Measurements from ENCODE around the gene ANK3.

Gene ANK3

DNA sequence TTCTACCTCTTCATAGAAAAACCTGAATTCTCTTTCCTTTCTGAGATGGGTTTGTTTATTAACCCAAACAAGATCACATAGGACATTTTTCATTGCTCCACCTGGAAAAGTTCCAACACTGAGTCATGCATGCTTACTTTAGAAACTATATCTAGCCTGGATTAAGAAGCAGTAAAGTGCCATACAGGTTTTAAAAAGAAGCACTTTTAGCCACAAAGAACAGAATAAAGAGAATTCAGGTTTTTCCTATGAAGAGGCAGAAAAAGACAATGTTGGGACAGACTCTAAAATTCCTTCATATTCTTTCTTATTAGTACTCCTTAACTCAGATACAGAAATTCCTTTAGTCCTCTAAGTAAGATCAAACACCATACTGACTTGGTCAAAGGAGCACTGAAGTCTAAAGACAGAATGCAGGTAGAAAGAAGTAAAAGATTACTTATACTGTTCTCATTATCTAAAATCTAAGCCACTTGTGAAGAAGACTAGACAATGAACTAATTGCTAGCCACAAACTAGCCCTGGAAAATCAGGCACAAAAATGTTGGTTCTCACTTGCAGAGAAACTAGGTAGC lies 241.3 kb downstream of the ANK3 start:
- Histone ChIP-seq H3K9me3 (ENCODE audit: control insufficient read depth, insufficient read depth, low read depth, low read length) (no peaks in the 10 kb centered on the region), H3K27ac (ENCODE audit: extremely low read depth, low read depth, low read length) (no peak overlapping the region), H3K36me3 (ENCODE audit: control insufficient read depth in 2 of 2, insufficient read depth in 1 of 2, low read length in 2 of 2) (no peaks in the 10 kb centered on the region), H3K4me1 (ENCODE audit: control insufficient read depth, insufficient read depth, low read length) (peaks cover 6% of the 10 kb centered on the region), H3K4me3 (ENCODE audit: low read depth, low read length) (no peak overlapping the region)
- POLR2A ChIA-PET = no interaction called here
- CTCF ChIA-PET = interaction anchor here (0.7 kb wide), 1 partner anchor 464 kb away, joined by 3 read pairs; no protein-coding TSS in a partner anchor
- TF ChIP-seq FEZF1 (tag by site-specific recombination; IDR thresholded peaks at IDR 0.05) (peak; percentile 56), ZBTB48 (tag by site-specific recombination; IDR thresholded peaks at IDR 0.05) (no peak), ZNF629 (tag by site-specific recombination; IDR thresholded peaks at IDR 0.05) (0 out of 2 replicates have a peak, but pooled peaks have one; percentile 24), ZNF626 (tag by site-specific recombination; IDR thresholded peaks at IDR 0.05) (no peak), KLF10 (tag by site-specific recombination; IDR thresholded peaks at IDR 0.05) (no peak), ZBTB17 (tag by site-specific recombination; IDR thresholded peaks at IDR 0.05) (no peak), ZNF184 (tag by site-specific recombination; IDR thresholded peaks at IDR 0.05) (0 out of 2 replicates have a peak, but pooled peaks have one; percentile 28), ZNF366 (tag by site-specific recombination; conservative IDR thresholded peaks at IDR 0.05) (0 out of 2 replicates have a peak, but pooled peaks have one; percentile 28)
- TF ChIP-seq, protein P1, sequence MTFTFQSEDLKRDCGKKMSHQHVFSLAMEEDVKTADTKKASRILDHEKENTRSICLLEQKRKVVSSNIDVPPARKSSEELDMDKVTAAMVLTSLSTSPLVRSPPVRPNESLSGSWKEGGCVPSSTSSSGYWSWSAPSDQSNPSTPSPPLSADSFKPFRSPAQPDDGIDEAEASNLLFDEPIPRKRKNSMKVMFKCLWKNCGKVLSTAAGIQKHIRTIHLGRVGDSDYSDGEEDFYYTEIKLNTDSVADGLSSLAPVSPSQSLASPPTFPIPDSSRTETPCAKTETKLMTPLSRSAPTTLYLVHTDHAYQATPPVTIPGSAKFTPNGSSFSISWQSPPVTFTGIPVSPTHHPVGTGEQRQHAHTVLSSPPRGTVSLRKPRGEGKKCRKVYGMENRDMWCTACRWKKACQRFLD (tag by site-specific recombination; IDR thresholded peaks at IDR 0.05) = no peak
- TF ChIP-seq, protein P2, sequence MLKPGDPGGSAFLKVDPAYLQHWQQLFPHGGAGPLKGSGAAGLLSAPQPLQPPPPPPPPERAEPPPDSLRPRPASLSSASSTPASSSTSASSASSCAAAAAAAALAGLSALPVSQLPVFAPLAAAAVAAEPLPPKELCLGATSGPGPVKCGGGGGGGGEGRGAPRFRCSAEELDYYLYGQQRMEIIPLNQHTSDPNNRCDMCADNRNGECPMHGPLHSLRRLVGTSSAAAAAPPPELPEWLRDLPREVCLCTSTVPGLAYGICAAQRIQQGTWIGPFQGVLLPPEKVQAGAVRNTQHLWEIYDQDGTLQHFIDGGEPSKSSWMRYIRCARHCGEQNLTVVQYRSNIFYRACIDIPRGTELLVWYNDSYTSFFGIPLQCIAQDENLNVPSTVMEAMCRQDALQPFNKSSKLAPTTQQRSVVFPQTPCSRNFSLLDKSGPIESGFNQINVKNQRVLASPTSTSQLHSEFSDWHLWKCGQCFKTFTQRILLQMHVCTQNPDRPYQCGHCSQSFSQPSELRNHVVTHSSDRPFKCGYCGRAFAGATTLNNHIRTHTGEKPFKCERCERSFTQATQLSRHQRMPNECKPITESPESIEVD (tag by site-specific recombination; IDR thresholded peaks at IDR 0.05) = peak; percentile 86

DNA sequence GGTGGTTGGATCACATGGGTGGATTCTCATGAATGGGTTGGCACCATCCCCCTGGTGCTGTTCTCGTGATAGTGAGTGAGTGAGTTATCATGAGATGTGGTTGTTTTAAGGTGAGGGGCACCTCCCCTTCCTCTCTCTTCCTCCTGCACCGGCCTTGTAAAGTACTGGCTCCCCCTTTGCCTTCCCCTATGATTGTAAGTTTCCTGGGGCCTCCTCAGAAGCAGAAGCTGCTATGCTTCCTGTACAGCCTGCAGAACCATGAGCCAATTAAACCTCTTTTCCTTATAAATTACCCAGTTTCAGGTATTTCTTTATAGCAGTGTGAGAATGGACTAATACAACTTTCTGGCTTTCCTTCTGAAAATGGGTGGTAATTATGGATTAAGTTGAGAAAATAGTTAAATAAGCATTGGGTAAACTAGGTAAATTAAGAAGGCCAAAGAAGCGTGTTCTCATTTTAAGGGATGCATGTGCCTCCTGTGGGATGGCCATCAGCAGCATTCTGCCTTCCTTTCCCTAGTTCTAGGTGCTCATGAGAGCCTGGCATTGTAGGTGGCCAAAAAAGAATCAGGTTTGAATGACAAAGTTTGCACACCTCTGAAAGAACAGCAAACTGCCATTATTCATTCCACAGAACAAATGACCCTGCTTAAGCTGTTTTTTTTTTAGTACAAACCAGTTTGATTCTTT lies 242.0 kb downstream of the ANK3 start:
- TF ChIP-seq SP2 (tag by site-specific recombination; IDR thresholded peaks at IDR 0.05) (no peak), SP7 (tag by site-specific recombination; IDR thresholded peaks at IDR 0.05) (no peak), ZNF140 (tag by site-specific recombination; IDR thresholded peaks at IDR 0.05) (no peak), ZSCAN23 (tag by site-specific recombination; IDR thresholded peaks at IDR 0.05) (no peak), ZNF776 (tag by site-specific recombination; IDR thresholded peaks at IDR 0.05; ENCODE audit: borderline replicate concordance) (no peak), WT1 (tag by site-specific recombination; IDR thresholded peaks at IDR 0.05) (no peak), ZBTB48 (tag by site-specific recombination; IDR thresholded peaks at IDR 0.05) (no peak), ZNF266 (tag by site-specific recombination; IDR thresholded peaks at IDR 0.05; ENCODE audit: low read depth) (no peak), ZNF544 (tag by site-specific recombination; IDR thresholded peaks at IDR 0.05) (no peak), ZNF473 (tag by site-specific recombination; IDR thresholded peaks at IDR 0.05) (no peak), HOXA7 (CRISPR knock-in tag; IDR thresholded peaks at IDR 0.05; ENCODE audit: borderline replicate concordance) (no peak)
- TF ChIP-seq, protein P3, sequence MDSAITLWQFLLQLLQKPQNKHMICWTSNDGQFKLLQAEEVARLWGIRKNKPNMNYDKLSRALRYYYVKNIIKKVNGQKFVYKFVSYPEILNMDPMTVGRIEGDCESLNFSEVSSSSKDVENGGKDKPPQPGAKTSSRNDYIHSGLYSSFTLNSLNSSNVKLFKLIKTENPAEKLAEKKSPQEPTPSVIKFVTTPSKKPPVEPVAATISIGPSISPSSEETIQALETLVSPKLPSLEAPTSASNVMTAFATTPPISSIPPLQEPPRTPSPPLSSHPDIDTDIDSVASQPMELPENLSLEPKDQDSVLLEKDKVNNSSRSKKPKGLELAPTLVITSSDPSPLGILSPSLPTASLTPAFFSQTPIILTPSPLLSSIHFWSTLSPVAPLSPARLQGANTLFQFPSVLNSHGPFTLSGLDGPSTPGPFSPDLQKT (IDR thresholded peaks at IDR 0.05; ENCODE audit: borderline replicate concordance, low read depth, low read length) = no peak
- ChIA-PET CTCF (no interaction called here), POLR2A (no interaction called here)

More for the DNA sequence above, 242.0 kb downstream of the ANK3 start:
- H3K4me3 ChIP-seq (ENCODE audit: low read depth, low read length) = no peak overlapping the region
- no peaks in the 10 kb centered on the region for H3K9me3 ChIP-seq (ENCODE audit: control insufficient read depth, insufficient read depth, low read depth, low read length)
- H3K27ac ChIP-seq (ENCODE audit: extremely low read depth, low read depth, low read length) = no peak overlapping the region
- no peaks in the 10 kb centered on the region for H3K36me3 ChIP-seq (ENCODE audit: control insufficient read depth in 2 of 2, insufficient read depth in 1 of 2, low read length in 2 of 2)
- peaks cover 6% of the 10 kb centered on the region for H3K4me1 ChIP-seq (ENCODE audit: control insufficient read depth, insufficient read depth, low read length)
